ENCODE results near the gene PTPRK.

GRCh38 chr6:127976111-127976510 lies 544.3 kb downstream of the PTPRK start:
- no peak for TF ChIP-seq CTCF (optimal IDR thresholded peaks at IDR 0.05 in 1 of 3, IDR thresholded peaks at IDR 0.05 in 1 of 3, conservative IDR thresholded peaks at IDR 0.05 in 1 of 3; ENCODE audit: extremely low read depth in 1 of 3, insufficient read depth in 2 of 3, low read length in 3 of 3)
- no peak for TF ChIP-seq EZH2 (IDR thresholded peaks at IDR 0.05; ENCODE audit: low read length)

Data from keratinocyte (primary cell).